Endodermal cell (in vitro differentiated cells): ENCODE data around the gene ACSL3. TPM values are rescaled to one million over a fixed set of nuclear protein-coding genes. Genes with fewer than 3 reads are reported as not detected.

Source experiments
- DNase-seq: peaks from one replicate; pipeline ENCODE4 v3.0.0-alpha.2; 2017
- H3K27ac ChIP-seq: 2 replicates; pipeline ENCODE4 v1.5.1; 2013; ENCODE audit warnings: mild to moderate bottlenecking, low read depth, low read length, moderate library complexity
- H3K27me3 ChIP-seq: 2 replicates; pipeline ENCODE4 v1.6.1; 2013; ENCODE audit warnings: mild to moderate bottlenecking, low read length, moderate library complexity; ENCODE audit not compliant: insufficient read depth, control insufficient read depth, poor library complexity, severe bottlenecking
- H3K36me3 ChIP-seq: 2 replicates; pipeline ENCODE4 v1.7.0; 2013; ENCODE audit warnings: mild to moderate bottlenecking, low read length, moderate library complexity; ENCODE audit not compliant: control insufficient read depth, insufficient read depth
- H3K4me1 ChIP-seq: one replicate; pipeline ENCODE4 v1.7.0; 2013; ENCODE audit warnings: low read length; ENCODE audit not compliant: control insufficient read depth, insufficient read depth
- H3K4me3 ChIP-seq: 2 replicates; pipeline ENCODE4 v1.5.1; 2013; ENCODE audit warnings: mild to moderate bottlenecking, low read length, moderate library complexity
- H3K9ac ChIP-seq: 2 replicates; pipeline ENCODE4 v1.6.1; 2013; ENCODE audit warnings: mild to moderate bottlenecking, low read length, moderate library complexity; ENCODE audit not compliant: poor library complexity, severe bottlenecking; ENCODE audit errors: extremely low read depth
- H3K9me3 ChIP-seq: 2 replicates; pipeline ENCODE4 v1.6.1; 2013; ENCODE audit warnings: mild to moderate bottlenecking, low read length, moderate library complexity; ENCODE audit not compliant: control insufficient read depth
- H3K27ac Mint-ChIP-seq: 2 replicates; pipeline ENCODE4 v1.8.0; 2020; ENCODE audit warnings: mixed read lengths
- H3K27me3 Mint-ChIP-seq: 2 replicates; pipeline ENCODE4 v1.8.0; 2021; ENCODE audit warnings: mild to moderate bottlenecking, mixed read lengths; ENCODE audit not compliant: insufficient read depth
- H3K36me3 Mint-ChIP-seq: 2 replicates; pipeline ENCODE4 v1.8.0; 2020; ENCODE audit warnings: low read depth, mixed read lengths
- H3K4me1 Mint-ChIP-seq: 2 replicates; pipeline ENCODE4 v1.8.0; 2020; ENCODE audit warnings: mixed read lengths
- H3K4me3 Mint-ChIP-seq: 2 replicates; pipeline ENCODE4 v1.8.0; 2020; ENCODE audit warnings: mild to moderate bottlenecking, moderate library complexity, mixed read lengths
- H3K9me3 Mint-ChIP-seq: 2 replicates; pipeline ENCODE4 v1.8.0; 2020; ENCODE audit warnings: mild to moderate bottlenecking, mixed read lengths
- WGBS, 2 experiments: methylation state at CpG; one replicate each; pipeline versions ENCODE4 v1.1.5 to v1.1.7; 2013; ENCODE audit warnings: missing lambda C conversion rate in 2 of 2, mixed read lengths in 1 of 2; ENCODE audit not compliant: insufficient coverage in 1 of 2, insufficient read length in 1 of 2; 5-methylcytosine and 5-hydroxymethylcytosine counted together
- total RNA-seq, 2 donors: library from RNA; stranded (reverse); fragmentation: NEBNext Ultra II Directional in 1 of 2; extraction: Animal tissue kit (Norgen Biotek cat#: 25700) in 1 of 2; gene quantifications; 2 replicates in 1 of 2; 3 replicates in 1 of 2; pipeline ENCODE4 v1.2.1, GENCODE V29; 2021
- TF ChIP-seq, protein P1 (sequence below): fragments of 200-600 bp; sonication (generic); conservative IDR thresholded peaks from 2 replicates; pipeline ENCODE4 v1.5.0; 2021; ENCODE audit warnings: antibody characterized with exemption, mild to moderate bottlenecking

Gene ACSL3
- total RNA-seq, 2 donors from 2014 or later = 65.2 to 65.7 TPM

DNA sequence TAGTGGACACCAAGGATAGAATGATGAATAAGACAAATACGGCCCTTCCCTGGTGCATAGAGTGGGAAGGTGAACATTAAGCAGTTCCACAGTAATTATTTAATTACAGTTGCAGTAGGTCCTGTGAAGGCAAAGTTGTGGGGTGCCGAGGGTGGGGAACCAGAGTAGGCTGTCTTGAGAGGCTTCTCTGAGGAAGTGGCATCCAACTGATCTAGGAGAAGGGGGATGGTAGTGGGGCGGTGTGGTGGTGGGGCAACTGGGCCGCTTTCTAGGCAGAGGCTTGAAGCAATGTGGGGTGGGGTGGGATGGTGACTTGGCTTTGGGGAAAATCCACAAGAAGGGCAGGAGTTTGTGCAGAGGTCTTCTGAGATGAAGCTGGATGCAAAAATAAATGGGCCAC is 11.7 kb downstream of the ACSL3 start:
- Histone ChIP-seq H3K27ac (no peak overlapping the region), H3K4me1 (no peaks in the 10 kb centered on the region), H3K36me3 (no peaks in the 10 kb centered on the region), H3K9ac (no peak overlapping the region), H3K4me3 (no peak overlapping the region), H3K9me3 (no peaks in the 10 kb centered on the region), H3K27me3 (no peaks in the 10 kb centered on the region)
- TF ChIP-seq, protein P1, sequence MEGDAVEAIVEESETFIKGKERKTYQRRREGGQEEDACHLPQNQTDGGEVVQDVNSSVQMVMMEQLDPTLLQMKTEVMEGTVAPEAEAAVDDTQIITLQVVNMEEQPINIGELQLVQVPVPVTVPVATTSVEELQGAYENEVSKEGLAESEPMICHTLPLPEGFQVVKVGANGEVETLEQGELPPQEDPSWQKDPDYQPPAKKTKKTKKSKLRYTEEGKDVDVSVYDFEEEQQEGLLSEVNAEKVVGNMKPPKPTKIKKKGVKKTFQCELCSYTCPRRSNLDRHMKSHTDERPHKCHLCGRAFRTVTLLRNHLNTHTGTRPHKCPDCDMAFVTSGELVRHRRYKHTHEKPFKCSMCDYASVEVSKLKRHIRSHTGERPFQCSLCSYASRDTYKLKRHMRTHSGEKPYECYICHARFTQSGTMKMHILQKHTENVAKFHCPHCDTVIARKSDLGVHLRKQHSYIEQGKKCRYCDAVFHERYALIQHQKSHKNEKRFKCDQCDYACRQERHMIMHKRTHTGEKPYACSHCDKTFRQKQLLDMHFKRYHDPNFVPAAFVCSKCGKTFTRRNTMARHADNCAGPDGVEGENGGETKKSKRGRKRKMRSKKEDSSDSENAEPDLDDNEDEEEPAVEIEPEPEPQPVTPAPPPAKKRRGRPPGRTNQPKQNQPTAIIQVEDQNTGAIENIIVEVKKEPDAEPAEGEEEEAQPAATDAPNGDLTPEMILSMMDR = no peak
- peaks cover 9% of the 10 kb centered on the region for H3K4me1 Mint-ChIP-seq
- no peak overlapping the region for H3K4me3 Mint-ChIP-seq
- no peaks in the 10 kb centered on the region for H3K9me3 Mint-ChIP-seq
- H3K27ac Mint-ChIP-seq = no peak overlapping the region
- H3K27me3 Mint-ChIP-seq = no peaks in the 10 kb centered on the region
- 96 to 100% methylated on average over 2 to 4 of the region's 4 CpGs for WGBS, 2 experiments
- DNase-seq = no peak
- no peaks in the 10 kb centered on the region for H3K36me3 Mint-ChIP-seq

DNA sequence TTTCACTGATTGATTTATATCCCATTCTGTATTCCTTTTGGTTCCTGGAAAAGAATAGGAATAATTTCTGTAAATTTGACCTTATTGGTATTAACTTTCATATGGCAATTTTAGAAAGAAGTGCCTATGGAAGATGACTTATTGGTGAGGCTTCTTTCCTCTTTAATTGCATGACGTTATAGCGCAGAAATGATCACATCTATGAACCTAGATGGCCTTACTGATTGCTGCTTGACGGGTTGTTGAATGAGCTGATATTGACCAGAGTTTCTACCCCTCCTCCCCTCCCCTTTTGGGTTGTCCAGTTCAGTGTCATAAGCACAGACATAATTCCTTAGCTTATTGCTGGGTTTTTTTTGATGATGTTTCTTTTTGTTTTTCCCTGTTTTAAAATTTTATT is 14.6 kb downstream of the ACSL3 start:
- peaks cover 4% of the 10 kb centered on the region for H3K4me1 ChIP-seq
- no peak overlapping the region for H3K4me3 ChIP-seq
- H3K9ac ChIP-seq = no peak overlapping the region
- DNase-seq = no peak
- no peak overlapping the region for H3K4me3 Mint-ChIP-seq
- H3K36me3 ChIP-seq = no peaks in the 10 kb centered on the region
- H3K4me1 Mint-ChIP-seq = peaks cover 24% of the 10 kb centered on the region
- no peak overlapping the region for H3K27ac ChIP-seq
- TF ChIP-seq, protein P1 = no peak
- H3K9me3 ChIP-seq = no peaks in the 10 kb centered on the region
- no peaks in the 10 kb centered on the region for H3K27me3 Mint-ChIP-seq
- H3K9me3 Mint-ChIP-seq = no peaks in the 10 kb centered on the region
- no peak overlapping the region for H3K27ac Mint-ChIP-seq
- H3K27me3 ChIP-seq = no peaks in the 10 kb centered on the region
- whole genome bisulfite sequencing, 2 experiments = 98% methylated on average over 3 of the region's 3 CpGs; no CpG with 5 or more reads in 1 of the 2 experiments
- no peaks in the 10 kb centered on the region for H3K36me3 Mint-ChIP-seq

DNA sequence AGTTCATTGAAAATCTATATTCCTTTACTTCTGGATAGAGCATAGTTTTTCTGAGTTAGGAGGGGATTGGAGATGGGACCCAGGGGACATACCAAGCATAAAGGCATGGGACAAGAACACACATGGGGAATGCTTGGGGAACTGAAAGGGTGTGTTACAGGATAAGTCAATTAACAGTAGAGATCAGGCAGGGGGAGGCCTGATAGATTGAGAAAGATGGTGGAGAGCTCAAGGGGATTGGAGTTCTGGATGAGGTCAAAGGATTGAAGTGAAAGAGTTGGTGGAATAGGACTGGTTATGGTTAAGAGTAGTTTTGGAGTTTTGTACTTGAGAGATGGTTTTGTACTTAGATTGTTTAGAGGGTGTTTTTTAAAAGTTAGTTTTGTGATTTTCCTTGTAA is 16.1 kb downstream of the ACSL3 start:
- H3K27me3 Mint-ChIP-seq = no peaks in the 10 kb centered on the region
- Histone ChIP-seq H3K4me3 (no peak overlapping the region), H3K9ac (no peak overlapping the region), H3K4me1 (peaks cover 4% of the 10 kb centered on the region), H3K36me3 (no peaks in the 10 kb centered on the region), H3K9me3 (peaks cover 4% of the 10 kb centered on the region), H3K27ac (no peak overlapping the region), H3K27me3 (no peaks in the 10 kb centered on the region)
- peaks cover 24% of the 10 kb centered on the region for H3K4me1 Mint-ChIP-seq
- peaks cover 3% of the 10 kb centered on the region for H3K9me3 Mint-ChIP-seq
- DNase-seq = no peak
- H3K4me3 Mint-ChIP-seq = no peak overlapping the region
- H3K27ac Mint-ChIP-seq = no peak overlapping the region
- H3K36me3 Mint-ChIP-seq = peaks cover 4% of the 10 kb centered on the region
- TF ChIP-seq, protein P1 = no peak
